GM12864 (cell line): ENCODE results near the gene IZUMO1R.
A peak's percentile ranks its signal among the peaks of the same experiment; 100 is the strongest.
"Not testable (repeated sequence)": the region's sequence is repeated elsewhere in the genome, so short reads cannot be mapped to it uniquely, and the experiment has no call there.

Experiments
- DNase-seq: peaks from one replicate; pipeline ENCODE4 v3.0.0-alpha.2; 2011; ENCODE audit warnings: low read depth
- H3K4me3 ChIP-seq: 2 replicates; pipeline ENCODE4 v1.5.1; 2011; ENCODE audit warnings: mild to moderate bottlenecking, low read depth, low read length, control low read depth
- TF ChIP-seq, protein P1 (sequence below): IDR thresholded peaks from 2 replicates; pipeline ENCODE4 v1.5.1; 2011; ENCODE audit warnings: low read depth, mild to moderate bottlenecking, moderate library complexity, low read length, control low read depth, inconsistent platforms; ENCODE audit errors: missing control alignments

Gene IZUMO1R

DNA sequence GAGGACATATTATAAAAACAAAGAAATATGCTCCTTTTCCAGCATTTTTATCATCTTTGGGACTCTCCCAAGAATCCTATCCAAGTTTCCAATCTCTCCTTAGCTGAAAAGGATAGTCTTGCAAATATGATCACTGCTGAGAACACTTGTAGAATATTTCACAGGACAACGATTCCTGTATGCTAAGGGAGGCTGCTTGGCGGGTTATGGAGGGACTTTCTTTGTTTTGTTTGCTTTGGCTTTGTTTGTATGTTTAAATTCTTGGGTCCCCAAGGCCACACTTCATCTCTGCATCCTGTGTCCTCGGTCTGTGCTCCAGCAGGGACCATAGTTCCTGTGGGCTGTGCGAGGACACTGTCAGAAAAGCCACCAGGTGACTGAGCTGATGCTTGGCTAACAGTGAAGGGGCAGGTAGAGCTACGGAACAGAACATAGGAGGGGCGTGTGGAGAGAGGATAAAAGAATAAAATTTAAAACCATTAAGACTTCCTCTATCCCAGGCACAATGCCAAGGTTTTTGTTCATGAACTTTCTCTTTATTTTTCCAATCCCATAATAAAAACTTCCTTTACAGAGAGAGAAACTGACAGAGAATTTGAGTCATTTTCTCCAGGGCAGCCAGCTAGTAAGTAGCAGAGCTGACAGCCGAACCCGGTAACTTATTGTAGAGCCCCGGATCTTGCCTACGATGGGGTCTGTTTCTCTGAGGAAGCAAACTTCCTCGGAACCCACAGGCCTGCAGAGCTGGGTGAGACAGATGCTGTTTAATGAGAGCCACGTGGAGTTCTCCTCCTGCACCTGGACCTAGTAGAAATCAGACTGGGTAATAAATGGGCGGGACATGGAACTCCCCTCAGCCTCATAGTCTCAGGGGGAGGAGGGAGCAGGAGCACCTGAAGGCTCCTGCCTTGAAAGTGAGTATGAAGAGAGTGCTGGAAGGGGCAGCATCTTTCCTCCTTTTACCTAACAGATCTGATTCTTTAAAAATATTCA, at the start of gene IZUMO1R:
Gene IZUMO1R, plus strand, starts transcription at position 615 of the 993 bp plus-strand sequence. CDS start 1,057 bp downstream, outside the sequence.
- TF ChIP-seq, protein P1, sequence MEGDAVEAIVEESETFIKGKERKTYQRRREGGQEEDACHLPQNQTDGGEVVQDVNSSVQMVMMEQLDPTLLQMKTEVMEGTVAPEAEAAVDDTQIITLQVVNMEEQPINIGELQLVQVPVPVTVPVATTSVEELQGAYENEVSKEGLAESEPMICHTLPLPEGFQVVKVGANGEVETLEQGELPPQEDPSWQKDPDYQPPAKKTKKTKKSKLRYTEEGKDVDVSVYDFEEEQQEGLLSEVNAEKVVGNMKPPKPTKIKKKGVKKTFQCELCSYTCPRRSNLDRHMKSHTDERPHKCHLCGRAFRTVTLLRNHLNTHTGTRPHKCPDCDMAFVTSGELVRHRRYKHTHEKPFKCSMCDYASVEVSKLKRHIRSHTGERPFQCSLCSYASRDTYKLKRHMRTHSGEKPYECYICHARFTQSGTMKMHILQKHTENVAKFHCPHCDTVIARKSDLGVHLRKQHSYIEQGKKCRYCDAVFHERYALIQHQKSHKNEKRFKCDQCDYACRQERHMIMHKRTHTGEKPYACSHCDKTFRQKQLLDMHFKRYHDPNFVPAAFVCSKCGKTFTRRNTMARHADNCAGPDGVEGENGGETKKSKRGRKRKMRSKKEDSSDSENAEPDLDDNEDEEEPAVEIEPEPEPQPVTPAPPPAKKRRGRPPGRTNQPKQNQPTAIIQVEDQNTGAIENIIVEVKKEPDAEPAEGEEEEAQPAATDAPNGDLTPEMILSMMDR, result no peak
- DNase-seq, result no peak

DNA sequence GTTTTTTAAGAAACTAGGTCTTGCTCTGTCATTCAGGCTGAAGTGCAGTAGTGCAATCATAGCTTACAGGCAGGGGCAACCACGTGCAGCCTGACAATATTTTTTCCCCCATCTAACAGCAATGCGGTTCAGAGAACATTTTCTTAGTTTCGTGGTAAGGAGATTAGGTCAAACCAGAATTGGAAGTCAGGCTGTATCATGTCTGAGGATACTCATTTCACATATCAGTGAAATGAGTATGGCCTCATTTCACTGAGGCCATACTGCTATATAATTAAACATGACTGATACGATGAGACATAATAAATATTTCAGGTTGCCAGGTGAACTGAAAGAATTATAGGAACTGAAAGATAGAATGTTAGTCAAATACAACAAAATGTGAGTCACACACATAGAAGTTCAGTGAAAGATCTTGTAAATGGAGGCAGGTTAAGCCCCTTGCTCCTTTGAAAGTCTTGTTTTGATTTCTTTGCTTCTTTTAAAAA, 32.5 kb upstream of the IZUMO1R start:
- TF ChIP-seq, protein P1, result no peak
- H3K4me3 ChIP-seq, result no peak overlapping the region
- DNase-seq, result peak; percentile 61

More for the DNA sequence above, at the start of gene IZUMO1R:
- no peak within 1 kb of the TSS for H3K4me3 ChIP-seq

DNA sequence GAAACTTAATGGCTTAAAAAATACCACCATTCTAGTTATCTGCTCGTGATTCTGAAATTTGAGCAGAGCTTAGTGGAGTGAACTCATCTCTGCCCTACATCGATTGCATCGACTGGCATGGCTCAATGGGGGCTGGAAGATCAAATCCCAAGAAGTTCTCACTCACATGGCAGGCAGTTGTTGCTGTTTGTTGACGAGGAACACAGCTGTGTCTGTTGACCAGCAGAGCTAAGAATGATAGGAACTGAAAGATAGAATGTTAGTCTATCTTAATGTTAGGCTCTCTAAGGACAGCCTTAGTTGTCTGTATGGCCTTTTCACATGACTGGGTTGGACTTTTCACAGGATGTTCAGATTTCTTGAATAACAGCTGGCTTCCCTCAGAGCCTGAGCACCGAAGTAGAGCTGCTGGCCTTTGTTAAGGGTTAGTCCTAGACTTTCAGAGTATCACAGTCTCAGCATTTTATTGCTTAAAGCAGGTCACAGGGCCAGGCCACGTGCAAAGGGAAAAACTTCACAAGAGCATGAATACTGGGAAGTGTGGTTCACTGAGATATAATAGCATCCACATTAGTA, 31.6 kb upstream of the IZUMO1R start:
- DNase-seq, result peak; percentile 31
- H3K4me3 ChIP-seq, result no peak overlapping the region
- TF ChIP-seq, protein P1, result no peak

DNA sequence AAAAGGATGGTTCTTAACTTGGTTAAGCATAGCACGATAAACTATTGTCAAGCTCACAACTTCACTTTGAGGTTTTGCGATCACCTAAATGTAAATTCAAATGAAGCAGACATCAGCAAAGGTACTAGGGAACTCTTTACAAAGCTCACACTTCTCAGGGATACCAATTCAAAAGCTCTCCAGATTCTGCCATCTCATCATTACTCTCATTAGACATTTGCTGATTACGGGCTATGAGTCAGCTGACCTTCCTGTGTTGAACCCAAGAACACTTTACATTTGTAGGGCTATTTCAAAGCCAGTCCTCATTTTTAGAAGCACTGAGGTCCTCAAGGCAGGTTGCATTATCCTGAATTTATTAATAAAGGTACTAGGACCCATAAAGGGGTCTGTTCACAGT, 28.4 kb upstream of the IZUMO1R start:
- TF ChIP-seq, protein P1, result no peak
- no peak for DNase-seq
- no peak overlapping the region for H3K4me3 ChIP-seq

DNA sequence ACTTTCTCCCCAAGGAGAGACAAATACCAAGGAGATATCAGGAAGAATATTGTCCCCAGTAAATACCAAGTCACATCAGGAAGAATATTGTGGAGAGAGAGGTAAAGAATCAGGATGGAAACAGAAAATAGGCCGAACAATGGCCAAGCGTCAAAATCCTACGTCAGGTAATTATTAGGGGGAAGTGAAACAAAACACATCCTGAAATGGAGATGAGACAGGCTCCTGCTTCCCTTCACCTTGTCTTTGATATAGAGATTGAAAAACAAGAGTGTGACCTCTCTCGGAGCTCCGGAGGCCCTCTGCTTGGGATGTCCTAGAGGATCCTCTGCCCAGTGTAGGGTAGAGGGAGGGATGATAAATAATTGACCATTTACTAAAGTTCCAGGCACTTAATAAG, 27.4 kb upstream of the IZUMO1R start:
- DNase-seq, result no peak
- no peak overlapping the region for H3K4me3 ChIP-seq
- TF ChIP-seq, protein P1, result no peak

- not testable (repeated sequence) for H3K4me3 ChIP-seq, DNase-seq
These were observed 26.2 kb upstream of the IZUMO1R start for GRCh38 chr11:94278207-94278606.

GRCh38 chr11:94279996-94280395, 24.4 kb upstream of the IZUMO1R start:
- H3K4me3 ChIP-seq, result no peak overlapping the region
- TF ChIP-seq, protein P1, result no peak
- DNase-seq, result no peak
